Measurements from ENCODE around the gene BMP6.

The BMP6 gene

GRCh38 chr6:7750197-7750596, 24.3 kb downstream of the BMP6 start:
- DNase-seq, result no peak

- no peak for DNase-seq
Measured at GRCh38 chr6:7758456-7758855, 32.6 kb downstream of the BMP6 start.

DNA sequence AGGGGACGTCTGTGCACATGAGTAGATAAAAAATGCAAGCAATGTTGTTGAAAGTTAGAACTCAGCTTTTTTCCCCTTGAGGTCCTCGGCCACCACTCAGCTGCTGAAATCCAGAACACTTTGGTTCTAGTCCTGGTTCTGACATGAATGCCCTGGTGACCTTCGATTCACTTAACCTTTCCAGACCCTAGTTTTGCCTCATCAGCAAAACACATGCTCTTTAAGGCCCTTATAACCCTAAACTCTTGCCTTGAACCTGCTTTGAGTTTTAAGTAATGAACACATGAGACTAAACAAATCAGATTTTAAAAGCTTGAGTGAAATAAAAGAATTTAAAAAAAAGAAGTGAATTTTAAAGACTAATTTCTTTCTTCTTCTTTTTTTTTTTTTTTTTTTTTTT, 33.4 kb downstream of the BMP6 start:
- DNase-seq, result no peak

- no peak for DNase-seq
Measured at GRCh38 chr6:7761051-7761450, 35.2 kb downstream of the BMP6 start.

GRCh38 chr6:7762760-7763159, 36.9 kb downstream of the BMP6 start:
- DNase-seq, result no peak

- DNase-seq, result no peak
Measured at GRCh38 chr6:7763881-7764280, 38.0 kb downstream of the BMP6 start.

DNA sequence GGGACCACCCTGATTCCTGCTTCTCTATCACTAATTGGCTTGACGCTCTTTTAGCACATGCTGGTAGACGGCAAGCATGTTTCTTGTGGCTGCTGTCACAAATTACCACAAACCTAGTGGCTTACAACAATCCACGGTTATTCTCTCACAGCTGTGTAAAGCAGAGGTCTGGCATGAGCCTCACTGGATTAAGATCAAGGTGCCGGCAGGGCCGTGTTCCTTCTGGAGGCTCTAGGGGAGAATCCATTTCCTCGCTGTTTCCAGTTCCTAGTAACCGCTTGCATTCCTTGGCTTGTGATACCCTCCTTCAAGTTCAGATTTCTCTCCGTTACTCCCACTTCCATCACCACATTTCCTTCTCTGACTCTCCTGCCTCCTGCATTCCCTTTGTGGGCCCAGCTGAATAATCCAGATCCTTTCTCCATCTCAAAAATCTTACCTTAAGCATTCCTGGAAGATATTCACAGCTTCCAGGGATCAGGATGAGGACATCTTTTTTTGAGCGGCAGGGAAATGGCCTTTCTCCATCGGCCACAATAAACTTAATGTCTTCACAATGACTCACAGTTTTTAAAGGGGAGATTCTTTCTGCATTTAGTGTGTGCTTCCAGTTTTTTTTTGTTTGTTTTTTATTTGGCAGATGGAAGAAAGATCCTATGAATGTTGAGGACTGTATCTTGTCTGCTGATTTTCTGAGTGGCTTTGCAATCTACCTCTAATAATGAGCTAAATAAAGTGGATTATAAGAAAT, 39.9 kb downstream of the BMP6 start:
- no peak for DNase-seq

DNA sequence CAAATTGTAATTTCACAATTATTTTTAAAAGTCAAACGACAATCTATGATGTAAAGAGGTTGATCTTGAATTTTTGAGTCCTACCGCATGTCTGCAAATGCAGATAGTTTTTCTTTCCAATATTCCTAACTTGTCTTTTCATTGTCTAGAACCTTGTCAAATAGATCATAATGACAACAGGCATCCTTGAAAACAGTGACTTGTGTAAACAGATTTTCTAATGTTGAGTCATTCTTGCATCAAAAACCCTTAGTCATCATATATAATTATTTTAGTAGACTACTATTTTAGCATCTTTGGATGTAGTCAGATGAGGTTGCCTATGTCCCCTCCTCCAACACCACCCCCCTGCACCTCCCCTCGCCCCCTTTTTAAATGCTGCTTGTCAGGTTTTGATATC, 43.8 kb downstream of the BMP6 start:
- no peak for DNase-seq

DNA sequence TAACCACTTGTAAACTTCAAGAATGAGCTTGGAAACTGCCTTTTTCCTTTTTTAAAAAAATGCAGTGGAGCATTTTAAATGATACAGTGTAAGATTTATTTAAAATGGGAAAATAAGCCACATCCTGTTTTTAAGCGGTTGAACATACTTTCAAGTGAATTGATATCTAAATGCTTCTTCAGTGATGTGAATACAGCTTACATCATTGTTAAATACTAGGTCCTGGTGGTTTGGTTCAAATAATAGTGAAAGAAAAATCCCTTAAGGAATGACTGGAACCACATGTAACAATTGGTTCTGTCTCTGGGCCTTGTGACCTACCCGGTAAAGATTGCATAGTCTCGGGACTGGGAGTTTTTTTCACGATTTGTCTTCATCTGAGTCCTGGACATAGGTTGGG, 44.2 kb downstream of the BMP6 start:
- no peak for DNase-seq

DNA sequence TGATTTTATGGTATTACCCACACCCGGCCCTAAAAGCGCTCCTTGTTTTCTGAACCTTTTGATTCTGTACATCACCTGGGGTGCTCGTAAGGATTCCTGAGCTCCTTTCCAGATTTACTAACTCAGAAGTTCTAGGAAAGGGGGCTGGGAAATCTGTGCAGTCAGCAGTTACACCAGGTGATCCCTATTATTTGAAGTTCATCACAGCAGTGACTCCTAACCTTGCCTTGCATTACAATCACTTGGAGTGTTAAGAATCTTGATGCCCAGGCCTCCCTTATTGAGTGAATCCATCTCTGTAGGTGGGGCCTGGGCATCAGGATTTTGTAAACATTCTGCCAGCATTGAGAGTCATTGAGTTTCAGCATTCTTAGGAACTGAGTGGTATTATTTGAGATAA, 44.7 kb downstream of the BMP6 start:
- DNase-seq, result no peak

GRCh38 chr6:7773322-7773721, 47.4 kb downstream of the BMP6 start:
- DNase-seq, result no peak

GRCh38 chr6:7773914-7774313, 48.0 kb downstream of the BMP6 start:
- DNase-seq, result no peak

DNA sequence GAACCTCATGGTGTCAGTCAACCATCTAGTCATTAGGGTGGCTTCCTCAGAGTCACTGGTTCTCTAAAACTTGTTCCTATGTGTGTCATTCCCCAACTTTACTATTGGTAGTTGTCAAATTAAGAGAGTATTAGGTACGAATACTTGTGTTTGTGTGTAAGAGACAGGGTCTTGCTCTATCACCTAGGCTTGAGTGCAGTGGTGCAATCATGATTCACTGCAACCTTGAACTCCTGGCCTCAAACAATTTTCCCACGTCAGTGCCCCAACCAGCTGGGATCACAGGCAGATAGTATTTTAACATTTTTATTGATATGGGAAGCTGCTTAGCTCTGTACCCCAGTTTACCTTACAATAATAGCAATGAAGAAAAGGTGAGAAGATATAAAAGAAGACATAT, 50.6 kb downstream of the BMP6 start:
- DNase-seq, result no peak

GRCh38 chr6:7777074-7777473, 51.2 kb downstream of the BMP6 start:
- no peak for DNase-seq

DNA sequence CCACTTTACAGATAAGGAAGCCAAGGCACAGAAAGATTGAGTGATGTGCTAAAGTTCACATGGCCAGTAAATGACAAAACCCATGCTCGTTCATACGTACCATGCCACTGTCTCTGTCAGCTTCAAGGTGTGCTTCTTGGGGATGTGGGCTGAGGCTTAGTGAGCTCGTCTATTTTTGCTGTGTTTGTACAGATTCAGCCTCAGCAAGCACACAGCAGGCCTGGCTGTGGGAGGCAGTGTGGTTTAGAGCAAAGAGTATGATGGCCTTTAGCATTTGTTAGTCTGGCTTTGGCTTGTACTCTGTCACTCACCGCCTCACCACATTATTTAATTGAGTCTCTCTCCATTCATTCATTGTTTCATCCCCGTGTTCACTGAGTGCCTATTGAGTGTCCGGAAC, 55.3 kb downstream of the BMP6 start:
- DNase-seq, result no peak

- no peak for DNase-seq
Measured at GRCh38 chr6:7784248-7784647, 58.3 kb downstream of the BMP6 start.

- no peak for DNase-seq
Measured at GRCh38 chr6:7784706-7785105, 58.8 kb downstream of the BMP6 start.

DNA sequence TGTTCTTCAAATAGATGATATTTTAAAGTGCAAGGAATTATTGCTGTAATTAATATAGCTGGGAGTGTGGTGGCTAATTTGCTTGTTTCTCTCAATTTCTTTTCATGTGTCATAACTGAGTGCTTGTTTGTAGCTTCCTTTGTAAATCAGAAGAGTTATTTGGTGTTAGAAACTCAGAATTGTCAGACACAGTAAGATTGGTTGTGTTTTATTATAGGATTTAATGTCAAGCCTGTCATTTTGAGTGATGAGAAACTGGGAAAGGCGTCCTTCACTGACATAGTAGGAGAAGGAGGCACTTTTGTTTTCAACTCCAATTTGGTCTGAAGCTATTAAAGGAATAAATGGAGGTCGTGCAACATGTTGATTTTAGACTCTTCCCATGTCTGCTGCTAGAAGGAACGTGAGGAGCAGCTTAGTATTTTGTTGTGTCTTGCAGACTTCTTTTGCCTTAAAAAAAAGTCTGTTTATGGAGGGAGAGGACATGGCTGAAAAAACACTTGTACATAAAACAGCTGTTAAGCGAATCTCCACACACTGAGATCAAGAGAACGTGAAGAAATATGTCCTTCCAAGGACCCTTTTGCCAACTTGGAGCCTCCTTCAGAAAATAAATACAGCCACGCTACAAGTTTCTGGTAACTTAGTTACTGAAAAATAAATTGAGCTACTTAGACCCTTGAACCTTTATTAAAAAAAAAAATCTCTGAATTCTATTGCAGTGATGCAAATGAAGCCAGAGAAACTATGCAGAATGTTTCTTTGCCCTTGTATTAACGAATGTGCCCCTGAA, 59.5 kb downstream of the BMP6 start:
- no peak for DNase-seq

DNA sequence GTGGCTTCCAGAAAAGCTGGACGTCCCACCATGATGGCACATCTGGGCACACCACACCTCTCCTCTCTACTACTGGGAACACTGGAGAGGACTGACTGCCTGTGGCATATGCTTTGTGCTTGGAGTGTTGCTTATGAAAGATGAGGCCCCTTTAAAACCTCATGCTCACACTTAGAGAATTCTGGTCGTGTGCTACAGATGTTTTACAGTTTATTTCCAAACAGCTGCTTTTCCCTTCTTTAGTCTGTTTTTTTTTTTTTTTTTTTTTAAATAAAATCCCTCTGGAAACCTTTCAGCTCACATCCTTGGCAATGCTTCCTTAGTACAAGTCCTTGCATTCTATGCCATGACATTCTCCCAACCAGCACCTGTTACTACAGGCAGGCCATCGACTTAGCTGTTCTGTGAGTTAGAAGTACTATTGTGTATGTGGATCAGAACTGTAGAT, 60.3 kb downstream of the BMP6 start:
- no peak for DNase-seq

GRCh38 chr6:7787137-7787608, 61.3 kb downstream of the BMP6 start:
- no peak for DNase-seq

DNA sequence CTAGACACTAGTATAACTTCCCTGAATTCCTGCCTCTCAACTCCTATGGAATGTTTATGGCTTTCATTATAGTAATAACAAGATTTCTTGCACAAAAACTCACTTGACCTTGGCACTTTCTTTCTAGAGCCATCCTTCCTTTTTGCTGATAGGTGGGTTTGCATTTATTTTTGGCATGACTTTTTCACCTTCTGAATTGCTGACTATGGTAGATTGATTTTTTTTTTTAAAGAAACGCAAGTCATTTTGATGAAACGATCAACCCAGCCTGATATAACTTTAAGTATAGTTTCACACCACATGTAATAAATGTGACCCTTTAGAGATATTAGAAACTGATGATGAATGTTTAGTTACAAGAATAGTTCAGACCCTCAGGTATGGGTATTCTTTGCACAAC, 61.8 kb downstream of the BMP6 start:
- no peak for DNase-seq

DNA sequence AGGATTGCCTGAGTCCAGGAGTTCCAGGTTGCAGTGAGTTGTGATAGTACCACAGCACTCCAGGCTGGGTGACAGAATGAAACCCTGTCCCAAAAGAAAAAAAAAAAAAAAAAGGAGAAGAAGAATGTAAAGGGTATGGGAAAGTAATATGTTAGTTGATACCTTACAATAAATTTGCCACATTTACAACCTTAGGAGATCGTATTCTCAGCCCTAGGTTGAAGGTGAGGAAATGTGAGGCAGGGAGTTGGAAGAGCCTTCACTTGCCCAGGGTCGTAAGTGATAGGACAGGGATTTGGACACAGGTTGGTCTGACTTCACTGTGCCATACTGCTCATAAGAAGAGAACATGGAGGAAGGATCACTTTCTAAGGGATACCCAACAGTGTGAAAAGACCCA, 68.6 kb downstream of the BMP6 start:
- DNase-seq, result no peak

GRCh38 chr6:7797386-7797785, 71.5 kb downstream of the BMP6 start:
- no peak for DNase-seq

- DNase-seq, result no peak
Measured at GRCh38 chr6:7798751-7799150, 72.9 kb downstream of the BMP6 start.
